NCI-H774 (cell line): Measurements from ENCODE around the gene GPR62.

Experiments used
- DNase-seq: peaks from one replicate; lab custom pipeline; 2025; lab: John Stamatoyannopoulos, UW

The GPR62 gene

DNA sequence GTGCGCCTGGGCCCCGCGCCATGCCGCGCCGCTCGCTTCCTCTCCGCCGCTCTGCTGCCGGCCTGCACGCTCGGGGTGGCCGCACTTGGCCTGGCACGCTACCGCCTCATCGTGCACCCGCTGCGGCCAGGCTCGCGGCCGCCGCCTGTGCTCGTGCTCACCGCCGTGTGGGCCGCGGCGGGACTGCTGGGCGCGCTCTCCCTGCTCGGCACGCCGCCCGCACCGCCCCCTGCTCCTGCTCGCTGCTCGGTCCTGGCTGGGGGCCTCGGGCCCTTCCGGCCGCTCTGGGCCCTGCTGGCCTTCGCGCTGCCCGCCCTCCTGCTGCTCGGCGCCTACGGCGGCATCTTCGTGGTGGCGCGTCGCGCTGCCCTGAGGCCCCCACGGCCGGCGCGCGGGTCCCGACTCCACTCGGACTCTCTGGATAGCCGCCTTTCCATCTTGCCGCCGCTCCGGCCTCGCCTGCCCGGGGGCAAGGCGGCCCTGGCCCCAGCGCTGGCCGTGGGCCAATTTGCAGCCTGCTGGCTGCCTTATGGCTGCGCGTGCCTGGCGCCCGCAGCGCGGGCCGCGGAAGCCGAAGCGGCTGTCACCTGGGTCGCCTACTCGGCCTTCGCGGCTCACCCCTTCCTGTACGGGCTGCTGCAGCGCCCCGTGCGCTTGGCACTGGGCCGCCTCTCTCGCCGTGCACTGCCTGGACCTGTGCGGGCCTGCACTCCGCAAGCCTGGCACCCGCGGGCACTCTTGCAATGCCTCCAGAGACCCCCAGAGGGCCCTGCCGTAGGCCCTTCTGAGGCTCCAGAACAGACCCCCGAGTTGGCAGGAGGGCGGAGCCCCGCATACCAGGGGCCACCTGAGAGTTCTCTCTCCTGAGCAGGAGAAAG lies 951 bp downstream of the GPR62 start:
- no peak for DNase-seq

DNA sequence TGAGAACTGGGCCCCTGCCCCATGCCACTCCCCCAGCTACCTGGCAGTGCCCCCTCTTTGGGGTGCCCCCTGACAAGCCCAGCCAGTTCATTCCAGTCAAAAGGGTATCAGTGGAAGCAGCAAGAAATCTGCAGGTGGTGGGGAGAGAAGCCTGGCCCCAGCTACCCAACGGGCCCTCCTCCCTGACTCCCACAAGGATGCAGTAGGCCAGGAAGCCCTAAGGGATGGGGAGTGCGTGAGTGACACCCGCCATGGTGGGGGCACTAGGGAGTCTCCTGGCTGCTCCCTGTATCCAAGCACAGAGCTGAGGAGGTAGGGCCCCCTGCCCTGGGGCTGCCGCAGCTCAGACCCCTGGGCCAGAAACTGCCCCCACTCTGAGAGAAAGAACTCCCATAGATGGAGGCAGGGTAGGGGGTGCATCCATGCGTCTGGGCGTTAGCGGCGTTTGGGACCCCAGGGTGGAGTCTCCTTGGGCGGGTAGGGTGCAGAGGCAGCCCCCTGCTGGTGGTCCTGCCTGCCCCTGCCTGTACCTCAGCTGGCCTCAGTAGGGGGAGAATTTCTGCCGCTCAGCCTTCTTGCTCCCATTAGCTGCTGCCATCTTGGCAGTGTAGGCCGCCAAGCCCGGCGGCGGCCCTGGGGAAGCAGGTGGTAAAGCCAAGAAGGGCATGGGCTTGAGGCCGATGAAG lies 2.5 kb downstream of the GPR62 start:
- DNase-seq: no peak

DNA sequence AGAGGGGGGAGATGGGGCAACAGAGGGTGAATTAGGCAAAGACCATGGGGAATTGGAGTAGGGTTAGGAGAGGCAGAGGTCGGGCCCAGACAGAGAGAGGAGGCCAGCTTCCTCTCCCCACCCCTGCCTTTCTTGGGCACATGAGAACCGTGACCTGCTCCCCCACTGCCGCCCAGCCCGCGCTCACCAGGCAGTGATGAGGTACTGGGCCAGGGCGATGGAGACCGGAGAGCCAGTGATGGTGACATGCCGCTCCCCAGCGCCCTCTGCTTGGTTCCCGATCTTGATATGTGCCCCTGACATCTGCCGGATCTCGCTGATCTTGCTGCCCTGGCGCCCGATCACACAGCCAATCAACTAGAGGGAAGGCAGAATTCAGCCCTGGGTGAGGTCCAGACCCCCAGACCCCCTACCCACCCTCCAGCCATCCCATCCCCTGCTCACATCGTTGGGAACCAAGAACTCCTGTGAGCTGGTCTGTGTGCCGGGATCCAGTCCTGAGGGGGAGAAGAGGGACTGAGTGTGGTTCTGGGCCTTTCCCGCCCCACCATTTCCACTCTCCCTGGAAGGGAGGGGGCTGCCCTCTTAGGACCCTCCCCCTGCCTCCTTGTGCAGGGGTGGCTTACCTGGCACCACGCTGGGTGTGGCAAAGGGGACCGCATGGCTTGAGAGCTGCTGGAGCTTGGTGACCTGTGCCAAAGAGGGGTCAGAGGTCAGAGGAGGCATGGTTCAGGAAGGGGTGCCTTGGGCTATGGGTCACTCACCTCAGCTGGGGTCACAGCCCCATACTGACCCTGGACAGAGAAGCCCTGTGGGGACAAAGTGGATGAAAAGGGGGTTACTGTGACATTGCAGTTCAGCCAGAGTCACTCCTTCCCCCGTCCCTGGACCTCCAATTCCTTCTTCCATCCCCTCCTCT lies 3.7 kb downstream of the GPR62 start:
- no peak for DNase-seq

DNA sequence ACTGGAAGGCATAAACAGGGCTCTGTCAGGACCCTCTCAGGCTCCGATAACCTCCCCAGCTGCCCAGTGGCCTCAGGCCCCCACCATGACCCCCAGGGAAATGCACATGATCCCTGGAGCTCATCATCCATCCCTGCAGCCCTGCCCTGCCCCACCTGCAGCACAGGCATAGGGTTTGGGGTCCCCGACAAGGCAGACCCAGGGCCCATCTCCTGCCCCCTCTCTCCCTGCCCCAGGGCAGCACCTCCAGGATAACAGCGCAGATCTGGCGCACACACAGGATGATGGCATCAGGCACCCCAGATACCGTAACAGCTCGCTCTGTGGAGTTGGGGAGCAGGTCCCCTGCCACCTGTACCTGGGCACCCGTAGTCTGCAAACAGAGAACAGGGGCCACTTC lies 4.5 kb downstream of the GPR62 start:
- DNase-seq: no peak

DNA sequence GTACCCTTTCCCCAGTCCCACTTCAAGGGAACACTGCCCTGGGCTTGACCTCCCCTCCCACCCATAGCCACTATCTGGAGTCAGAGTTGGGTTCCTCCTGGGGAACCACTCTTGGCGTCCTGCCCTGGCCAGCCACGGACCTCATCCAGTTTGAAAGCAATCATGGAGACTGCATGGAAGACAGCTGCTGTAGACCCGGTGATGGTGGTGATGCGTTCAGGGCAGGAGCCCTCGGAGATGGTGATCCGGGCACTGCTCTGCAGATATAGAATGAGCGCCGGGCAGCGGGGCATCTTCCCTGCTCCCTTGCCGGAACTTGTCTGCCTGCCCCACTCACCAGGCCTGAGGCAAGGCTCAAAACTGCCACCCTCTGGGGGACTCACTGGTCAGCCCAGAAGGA lies 5.2 kb downstream of the GPR62 start:
- no peak for DNase-seq

DNA sequence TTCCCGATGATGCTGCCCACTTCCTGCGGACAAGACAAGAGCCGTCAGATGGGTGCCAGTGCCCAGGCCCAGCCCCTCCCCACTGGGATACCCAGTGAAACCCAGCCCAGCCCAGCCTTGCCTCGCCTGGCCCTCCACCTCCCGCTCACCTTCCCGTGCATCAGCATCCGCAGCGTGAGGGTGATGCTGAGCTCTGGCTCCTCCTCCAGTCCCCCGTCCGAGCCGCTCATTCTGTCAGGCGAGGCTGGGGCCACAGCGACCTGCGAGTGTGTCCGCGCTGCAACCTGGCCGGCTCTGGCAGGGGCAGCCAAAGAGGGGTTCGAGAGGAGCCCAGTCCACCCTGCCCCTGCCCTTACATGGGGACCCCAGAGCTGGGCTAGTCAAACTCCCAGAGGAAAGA lies 5.8 kb downstream of the GPR62 start:
- no peak for DNase-seq

DNA sequence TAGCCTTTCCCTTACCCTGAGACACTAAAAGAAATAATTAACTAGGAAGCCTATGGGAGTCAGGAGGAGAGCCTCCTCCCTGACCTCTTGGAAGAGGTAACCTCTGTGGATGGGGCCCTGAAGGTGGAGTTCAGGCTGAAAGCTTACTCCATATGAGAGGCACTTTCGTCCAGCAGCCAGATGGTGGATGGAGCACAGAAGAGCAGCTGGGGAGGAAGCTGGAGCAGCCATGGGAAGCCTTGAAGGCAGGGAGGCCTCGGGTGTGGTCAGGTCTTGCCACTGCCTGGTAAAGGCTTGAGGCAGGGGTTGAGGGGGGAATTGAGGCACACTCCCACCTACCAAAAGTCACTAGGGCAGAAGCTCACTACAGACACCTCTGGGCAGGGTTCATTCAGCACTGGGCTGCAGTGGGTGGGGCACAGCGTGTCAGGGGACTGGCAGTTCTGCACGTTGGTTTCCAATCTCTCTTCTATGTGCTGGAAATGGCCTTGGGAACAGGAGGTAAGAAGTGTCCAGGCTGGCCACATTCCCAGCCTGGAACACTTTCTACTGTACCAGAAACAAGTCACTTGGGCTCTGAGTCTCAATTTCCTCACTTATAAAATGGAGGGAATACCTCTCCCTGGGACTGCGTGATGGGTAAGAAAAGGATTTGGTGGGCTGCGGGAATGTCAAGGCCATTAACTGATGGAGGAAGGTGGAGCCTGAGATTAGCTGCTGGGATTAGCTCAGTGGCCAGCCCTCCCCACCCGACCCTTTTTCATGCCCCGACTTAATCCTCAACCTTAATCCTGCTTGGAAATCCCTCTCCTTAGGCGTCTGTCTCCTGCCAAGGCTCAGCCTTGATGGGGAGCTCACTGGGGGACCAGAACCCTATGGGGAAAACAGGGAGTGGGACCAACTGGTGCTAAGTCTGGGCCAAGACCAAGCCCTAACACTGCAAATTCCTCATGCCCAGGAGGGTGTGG lies 6.7 kb downstream of the GPR62 start:
- DNase-seq: no peak

DNA sequence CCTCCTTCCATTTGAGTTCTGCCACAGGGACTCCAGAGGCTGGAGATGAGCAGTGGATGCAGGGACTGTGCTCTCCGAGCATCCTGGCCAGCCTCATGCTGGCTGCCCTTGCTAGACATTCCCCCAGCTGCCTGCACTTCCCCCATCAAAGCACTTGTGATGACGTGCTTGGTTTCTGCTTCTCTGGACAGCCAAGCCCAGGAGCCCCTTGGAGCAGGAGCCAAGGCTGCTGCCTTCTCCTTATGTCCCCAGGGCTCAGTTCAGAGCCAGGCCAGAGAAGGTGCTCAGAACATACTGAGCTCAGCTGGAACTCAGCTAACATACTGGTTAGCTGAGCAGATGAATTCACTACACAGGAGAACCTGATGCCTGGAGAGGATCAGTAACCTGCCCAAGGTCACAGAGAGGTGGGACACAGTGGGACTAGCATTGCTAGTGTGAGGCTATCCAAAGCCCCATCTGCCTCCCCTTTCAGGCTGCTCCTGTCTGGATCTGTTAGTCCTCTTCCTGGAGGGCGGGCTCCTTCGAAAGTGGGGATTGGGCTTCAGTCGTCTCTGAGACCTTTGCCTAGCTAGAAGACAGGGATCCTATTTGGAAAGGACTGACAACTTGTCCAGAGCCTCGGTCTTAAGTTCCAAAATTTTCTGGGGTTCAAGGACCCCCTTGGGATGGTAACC lies 7.8 kb downstream of the GPR62 start:
- DNase-seq: no peak

DNA sequence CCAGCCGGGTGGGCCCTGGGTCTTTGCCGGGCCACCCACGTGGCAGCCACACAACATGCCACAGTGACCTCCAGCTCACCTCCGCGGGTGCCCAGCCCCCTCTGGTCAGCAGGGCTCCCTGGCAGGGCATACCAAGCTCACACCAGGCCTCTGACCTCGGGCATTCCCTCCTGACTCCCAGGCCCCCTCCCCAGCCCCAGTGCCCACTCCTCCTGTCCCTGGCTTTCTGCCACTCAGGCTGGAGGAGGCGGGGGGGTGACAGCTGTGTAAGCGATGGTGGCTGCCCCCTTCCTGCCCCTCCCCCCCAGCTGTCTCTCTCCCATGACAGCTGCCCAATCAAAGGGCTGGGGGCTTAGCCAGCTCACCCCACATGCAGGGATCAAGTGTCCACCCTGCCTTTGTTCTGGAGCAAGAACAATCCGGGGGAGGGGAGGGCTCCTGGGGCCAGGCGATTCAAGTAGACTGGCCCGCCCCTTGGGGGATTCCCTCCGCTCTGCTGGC lies 8.8 kb downstream of the GPR62 start:
- no peak for DNase-seq

DNA sequence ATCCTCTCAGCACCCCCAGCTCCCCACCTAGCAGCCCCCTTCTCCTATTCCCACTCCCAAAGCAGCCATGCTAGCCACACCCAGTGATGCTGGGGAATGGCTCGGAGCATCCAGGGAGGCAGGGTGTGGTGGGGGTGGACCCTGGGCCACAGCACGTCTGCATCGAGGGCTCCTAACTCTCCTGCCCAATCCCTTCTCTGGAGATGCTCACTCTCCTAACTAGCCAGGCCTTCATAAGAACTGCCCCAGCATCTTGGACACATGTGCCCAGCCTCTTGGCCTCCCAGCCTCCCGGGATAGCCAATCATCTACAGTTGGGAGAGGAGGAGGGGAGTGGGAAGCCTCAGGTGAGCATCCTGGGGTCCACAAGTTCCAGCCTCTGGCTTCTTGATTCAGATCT lies 9.3 kb downstream of the GPR62 start:
- no peak for DNase-seq

DNA sequence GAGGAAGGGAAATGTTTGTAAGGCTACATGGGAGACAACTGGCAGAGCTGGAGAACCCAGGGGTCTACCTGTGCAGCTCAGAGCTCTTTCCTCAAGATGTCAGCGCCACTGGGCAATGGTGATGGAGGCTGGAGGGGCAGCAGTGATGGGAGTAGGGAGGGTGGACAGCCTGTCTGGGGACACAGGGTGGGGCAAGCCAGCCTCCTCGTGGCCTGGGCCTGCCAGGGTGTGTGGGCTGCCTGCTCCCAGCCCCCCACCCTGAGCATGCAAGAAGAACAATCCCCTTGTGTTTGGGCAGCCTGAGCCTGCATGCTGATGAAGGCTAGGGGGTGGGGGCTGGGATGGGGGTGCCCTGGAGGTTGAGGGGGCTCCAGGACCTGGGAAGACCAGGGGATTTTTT lies 10.8 kb downstream of the GPR62 start:
- DNase-seq: no peak

DNA sequence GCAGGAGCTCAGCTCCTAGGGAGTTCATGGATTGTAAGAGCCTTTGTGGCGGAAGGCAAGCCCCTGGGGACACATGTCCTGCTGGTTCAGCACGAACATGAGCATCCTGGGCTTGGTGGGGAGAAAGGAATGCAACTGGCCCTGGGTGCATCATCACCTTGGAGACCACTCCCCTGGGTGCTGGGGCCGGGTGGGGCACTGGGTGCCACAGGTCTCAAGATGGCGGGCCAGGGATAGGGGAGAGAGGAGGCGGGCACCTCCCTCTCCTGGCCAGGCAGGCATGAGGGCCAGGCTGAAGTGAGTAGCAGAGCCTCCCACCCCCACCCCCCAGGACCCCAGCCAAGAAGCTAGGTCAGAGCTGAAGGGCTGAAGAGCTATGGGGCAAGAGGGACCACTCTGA lies 11.3 kb downstream of the GPR62 start:
- DNase-seq: no peak

DNA sequence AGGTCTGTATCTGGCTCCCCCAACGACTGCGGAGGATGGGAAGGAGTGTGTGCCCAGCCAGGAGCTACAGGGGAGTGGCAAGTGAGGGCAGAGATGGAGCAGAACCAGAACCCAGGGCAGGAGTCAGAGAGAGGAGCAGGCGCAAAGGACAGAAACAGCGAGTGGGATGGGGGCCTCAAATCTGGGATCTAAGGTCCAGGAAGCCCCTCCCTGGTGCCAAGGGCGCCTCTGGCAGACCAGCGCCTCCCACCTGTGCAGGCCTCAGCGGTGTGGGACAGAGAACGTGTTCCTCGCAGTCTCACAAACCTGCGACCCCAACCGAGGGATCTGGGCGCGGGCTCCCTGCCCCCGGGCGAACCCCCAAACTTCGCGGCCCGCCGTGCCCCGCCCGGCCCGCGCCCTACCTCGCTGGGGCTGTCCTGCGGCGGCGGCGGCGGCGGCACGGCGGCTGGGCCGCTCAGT lies 11.8 kb downstream of the GPR62 start:
- no peak for DNase-seq

DNA sequence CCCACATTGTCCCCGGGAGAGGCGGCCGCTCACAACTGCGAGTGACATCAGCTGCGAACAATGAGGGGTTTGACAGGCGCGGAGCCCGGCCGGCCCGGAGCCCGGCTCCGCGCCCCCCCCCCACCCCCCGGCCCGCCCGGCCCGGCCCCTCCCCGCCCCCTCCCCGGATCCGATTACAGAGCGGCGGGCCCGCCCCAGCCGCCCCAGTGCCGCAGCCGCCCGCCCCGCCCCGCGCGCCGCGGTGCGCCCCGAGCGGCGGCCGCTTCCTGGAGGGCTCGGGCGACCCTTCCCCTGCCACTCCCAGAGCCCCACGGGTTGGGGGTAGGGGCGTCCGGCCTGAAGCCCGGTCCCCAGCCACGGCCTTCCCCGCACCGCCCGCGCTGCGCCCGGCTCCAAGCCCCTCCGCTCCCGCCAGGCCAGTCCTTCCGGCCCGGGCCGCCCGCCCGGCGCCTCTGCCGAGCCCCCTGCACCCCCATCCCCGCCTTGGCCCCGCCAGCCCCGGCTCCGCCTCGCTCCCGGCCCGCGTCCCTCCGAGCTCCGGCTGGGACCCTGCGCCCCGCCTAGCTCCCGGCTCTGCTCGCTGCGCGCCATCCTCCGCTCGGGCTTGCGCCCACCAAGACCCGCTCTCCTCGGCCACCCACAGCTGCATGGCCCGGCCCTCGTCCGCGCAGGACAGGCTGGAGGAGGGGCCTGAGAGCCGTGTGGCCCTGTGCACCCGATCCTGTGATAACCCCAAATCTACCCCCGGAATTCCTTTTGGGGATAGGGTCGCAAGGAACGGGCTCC lies 12.4 kb downstream of the GPR62 start, which contains the start of gene PCBP4:
Gene PCBP4 (minus strand): TSS at position 71 of the 786 bp plus-strand sequence. CDS start 6,214 bp downstream, outside the sequence.
- no peak for DNase-seq

DNA sequence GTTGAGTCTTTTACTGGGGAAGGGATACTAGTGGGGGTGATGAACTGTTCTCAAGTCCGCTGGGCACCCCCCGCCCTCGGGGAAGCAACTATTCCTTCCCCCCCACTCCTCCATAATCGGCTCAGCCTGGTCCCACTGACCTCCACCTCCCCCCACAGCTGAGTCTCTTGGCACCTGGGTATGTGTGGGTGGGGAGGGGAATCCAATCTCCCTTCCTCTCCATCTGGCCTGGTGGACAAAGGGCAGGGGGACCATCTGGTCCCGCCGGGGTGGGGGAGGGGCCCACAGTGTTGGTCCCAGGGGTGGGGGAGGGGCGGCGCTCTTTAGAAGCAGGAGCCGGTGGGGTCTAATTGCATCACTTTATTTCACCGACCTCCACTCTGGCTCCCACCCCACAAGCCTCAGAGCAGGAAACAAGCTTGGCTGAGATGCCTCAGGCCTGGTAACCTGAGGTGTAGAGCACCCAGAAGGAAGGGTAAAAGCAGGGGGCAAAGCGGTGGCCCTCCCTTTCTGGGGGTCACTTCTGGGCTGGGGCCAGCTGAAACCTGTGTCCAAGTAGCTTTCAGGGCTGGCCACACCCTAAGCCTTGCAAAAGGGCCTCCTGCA lies 13.1 kb downstream of the GPR62 start:
- no peak for DNase-seq

DNA sequence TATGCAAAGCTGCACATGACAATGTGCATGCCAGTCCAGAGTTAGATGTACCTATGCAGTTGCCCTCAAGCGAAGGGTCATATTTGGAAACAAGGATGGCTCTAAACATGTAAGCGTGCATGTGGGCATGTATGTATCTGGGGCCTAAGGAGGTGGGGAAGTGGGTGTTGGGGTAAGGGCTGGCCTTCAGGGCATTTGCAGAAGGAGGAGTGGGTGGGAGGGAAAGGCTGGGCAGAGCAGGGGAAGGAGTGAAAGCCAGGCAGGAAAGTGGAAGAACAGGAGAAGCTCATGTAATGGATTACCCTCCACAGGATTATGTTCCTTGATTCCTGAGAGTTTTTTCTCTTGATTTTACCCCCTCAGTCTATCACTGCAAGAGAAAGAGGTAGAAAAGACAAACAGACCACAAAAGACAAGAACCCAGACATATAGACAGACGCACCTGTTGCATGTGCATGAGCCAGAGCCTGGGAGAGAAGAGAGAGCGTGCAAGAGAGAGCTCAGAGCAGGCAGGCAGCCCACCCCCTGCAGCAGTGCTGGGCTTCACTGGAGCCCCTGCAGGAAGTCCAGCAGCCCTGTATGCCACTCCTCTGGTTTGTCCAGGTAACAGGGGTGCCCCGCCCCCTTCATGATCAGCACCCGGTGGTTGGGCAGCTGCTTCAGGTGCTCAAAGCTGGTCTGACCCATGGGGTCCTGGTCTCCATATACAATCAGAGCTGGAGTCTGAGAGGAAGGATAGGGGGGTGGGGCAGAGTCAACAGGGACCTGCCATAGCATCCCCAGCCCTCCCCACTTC lies 13.9 kb downstream of the GPR62 start:
- no peak for DNase-seq

DNA sequence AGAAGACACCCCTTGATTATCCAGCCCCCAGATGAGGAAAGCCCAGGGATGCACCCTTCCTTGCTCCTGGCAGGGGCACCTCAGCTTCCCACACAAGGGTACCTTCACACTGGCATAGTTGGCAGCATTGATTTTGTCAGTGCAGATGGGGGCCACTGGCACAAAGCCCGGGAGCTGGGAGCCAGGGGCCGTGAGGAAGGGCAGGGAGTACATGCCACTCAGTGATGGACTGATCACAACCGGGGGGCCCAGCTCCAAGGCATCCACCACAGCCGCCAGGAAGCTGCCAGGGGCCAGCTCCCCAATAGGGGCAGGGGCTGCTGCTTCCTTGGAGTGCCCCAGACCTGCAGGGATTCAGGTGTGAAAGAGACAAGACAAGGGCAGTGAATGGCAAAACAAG lies 14.7 kb downstream of the GPR62 start:
- DNase-seq: no peak

DNA sequence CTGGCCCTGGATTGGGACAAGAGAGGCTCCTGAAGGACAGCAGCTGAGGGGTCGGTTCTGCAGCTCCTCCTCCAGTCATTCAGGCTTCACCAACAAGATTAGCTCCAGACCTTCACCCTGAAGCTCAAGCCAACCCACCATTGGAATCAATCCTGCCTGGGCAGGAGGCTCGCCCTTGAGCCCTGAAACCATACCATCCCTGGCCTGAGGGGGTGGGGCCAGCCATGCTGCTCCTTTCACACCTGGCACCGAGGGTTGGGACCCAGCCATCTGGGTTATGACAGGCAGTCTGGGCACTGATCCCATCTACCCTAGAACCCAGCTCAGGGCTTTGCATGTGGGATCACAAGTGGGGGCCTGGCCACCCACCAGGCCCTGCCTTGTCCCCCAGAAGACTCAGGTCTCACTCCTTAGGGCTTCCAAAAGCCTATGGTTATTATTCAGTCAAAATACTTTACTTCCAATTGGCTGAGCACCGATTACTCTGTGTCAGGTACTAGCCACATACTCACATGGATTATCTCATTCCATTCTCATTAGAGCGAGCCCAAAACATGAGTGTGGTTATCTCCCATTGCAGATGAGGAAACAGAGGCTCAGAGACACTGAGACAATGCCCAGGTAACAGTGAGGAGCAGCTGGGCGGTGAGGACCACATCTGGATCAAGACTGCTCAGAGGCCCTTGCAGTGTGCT lies 15.6 kb downstream of the GPR62 start:
- no peak for DNase-seq
